CD4-positive, alpha-beta T cell treated with Interleukin-15 for 4 hours (primary cell): ENCODE results near the gene MLXIPL.
A peak's percentile ranks its signal among the peaks of the same experiment; 100 is the strongest.
"Not testable (repeated sequence)": the region's sequence is repeated elsewhere in the genome, so short reads cannot be mapped to it uniquely, and the experiment has no call there.

Experiments
- DNase-seq: peaks from one replicate; pipeline ENCODE4 v3.0.0-alpha.2; 2020; ENCODE audit warnings: low spot score

The MLXIPL gene

DNA sequence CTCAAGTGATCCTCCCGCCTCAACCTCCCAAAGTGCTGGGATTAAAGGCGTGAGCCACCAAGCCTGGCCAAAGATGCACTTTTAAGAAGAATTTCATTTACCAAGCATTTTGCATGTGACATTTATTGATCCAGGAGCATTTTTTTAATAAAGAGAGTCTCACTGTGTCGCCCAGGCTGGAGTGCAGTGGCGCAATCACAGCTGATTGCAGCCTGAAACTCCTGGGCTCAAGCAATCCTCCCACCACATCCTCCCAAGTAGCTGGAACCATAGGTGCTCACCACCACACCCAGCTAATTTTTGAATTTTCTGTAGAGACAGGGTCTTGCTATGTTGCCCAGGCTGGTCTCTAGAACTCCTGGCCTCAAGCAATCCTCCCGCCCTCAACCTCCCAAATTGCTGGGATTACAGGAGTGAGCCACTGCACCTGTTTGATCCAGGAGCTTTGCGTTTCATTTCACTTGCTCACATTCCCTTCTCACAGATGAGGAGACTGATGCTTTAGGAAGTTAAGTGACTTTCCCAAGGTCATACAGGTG, 41.6 kb downstream of the MLXIPL start:
- no peak for DNase-seq

DNA sequence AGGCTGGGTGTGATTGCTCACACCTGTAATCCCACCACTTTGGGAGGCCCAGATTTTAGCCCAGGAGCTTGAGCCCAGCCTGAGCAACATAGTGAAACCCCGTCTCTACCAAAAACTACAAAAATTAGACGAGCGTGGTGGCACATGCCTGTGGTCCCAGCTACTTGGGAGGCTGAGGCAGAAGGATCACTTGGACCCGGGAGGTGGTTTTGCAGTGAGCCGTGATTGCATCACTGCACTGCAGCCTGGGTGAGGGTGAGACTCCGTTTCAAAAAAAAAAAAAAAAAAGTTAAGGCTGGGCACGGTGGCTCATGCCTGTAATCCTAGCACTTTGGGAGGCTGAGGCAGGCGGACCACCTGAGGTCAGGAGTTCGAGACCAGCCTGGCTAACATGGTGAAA, 43.3 kb downstream of the MLXIPL start:
- DNase-seq = not testable (repeated sequence)

DNA sequence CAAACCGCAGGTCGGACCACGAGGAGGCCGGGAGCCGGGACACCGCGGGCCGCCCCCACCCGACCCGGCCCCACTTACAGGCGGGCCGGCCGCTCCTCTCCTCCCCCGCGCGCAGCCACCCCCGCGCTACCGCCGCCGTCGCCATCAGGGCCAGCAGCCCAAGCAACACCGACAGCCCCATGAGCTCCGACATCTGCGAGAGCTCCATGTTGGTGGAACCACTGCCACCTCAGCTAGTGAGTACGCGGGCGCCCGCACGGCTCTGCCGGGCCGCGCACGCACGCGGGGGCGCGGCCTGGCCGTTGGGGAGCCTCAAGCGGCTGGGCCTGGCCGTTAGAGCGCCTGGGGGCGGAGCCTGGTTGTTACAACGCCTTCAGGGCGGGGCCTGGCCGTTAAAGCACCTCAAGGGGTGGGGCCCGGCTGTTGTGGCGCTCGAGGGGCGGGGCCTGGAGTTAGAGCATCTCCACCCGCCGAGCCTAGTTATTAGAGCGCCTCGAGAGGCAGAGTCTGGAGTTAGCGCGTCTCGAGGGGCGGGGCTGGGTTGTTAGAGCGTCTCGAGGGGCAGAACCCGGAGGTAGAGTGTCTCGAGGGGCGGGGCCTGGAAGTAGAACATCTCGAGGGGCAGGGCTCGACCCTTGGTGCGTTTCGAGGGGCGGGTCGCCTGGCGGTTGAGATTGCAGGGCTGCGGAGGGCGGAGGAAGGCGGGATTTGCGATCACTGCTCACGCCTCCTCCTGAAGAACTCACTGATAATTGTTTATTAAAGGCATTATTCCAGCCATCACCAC, 45.8 kb downstream of the MLXIPL start, which contains the start of gene TBL2:
TSS of gene TBL2 (minus strand) at position 238 of the 787 bp plus-strand sequence. CDS start at position 208, 30 bp downstream.
- DNase-seq = peak; percentile 97

DNA sequence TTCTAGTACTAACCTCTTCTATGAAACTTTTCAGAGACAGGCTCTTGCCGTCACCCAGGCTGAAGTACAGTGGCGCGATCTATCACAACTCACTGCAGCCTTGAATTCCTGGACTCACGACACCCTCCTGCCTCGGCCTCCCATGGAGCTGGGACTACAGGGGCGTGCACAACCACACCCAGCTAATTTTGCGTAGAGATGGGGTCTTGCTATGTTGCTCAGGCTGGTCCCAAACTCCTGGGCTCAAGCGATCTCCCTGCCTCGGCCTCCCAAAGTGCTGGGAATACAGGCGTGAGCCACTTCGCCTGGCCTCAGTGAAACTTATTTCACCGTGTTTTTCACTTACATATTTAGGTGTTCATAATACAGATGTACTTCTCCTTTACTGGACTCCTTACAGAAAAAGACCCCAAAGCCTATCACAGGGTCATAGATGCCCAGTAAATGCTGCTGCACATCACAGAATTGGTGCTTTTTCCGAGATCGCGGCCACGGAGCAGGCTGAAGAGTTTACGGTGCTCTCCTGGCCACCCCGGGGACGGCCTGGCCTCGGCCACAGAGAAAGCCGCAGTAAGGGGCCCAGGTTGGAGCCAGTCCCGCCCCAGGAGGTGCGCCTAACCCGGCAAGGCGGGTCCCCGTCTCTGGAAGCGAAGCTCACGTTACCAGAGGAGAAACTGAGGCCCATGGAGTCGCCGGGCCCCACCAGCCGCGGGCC, 46.5 kb downstream of the MLXIPL start:
- DNase-seq = no peak

DNA sequence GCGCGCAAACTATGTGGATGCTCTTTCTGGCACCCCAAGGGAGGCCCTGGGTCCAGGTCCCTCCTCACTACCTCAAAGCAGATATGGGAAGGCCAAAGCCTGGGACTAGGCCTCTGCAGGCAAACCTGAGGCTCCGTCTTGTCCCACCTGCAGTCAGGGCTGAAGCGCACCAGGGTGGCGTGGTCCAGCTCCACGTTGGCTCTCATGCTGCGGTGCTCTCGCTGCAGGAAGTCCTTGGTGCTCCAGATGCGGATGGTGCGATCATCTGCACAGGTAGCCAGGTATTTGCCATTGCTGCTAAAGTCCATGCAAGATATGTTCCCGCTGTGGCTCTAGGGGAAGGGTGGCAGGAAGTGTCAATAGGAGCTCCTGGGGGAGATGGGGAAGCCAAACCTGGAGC, 50.5 kb downstream of the MLXIPL start:
- DNase-seq = no peak

DNA sequence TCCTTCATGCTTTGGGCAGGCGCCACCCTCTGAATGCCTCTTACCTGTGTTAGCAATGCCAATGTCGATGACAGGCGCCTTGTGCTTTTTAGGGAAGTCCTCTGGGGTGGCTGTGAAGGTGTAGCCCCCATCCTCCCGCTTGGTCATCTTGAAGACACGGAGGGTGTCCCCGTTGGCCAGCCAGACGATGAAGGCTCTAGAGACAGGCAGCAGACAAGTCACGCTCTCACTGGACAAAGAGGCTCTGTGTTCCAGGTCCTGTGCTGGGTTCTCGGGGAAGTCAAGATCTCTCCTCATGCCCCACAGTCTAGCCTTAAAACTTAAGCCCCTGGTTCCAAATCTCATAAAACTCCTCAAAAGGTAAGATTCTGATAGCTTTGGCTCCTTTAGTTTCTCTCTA, 51.0 kb downstream of the MLXIPL start:
- DNase-seq = no peak

DNA sequence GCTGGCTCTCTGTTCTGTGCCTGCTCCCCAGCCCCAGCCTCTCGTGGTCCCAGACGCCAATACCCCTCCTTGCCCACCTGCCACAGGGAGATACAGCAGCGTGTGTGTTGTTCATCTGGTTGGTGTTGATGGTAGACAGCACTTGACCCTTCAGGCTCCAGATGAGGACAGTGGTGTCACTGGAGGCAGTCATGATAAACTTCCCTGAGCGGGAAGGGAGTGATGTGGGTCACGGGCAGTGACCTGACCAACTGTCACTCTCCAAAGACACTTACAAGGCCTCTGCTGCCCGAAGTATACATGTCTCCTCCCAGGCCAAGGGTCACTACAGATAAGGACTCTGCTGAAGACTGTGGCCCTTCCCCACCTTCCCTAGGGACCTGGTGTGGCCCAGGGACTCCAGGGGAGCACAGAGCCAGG, 51.5 kb downstream of the MLXIPL start:
- DNase-seq = no peak

DNA sequence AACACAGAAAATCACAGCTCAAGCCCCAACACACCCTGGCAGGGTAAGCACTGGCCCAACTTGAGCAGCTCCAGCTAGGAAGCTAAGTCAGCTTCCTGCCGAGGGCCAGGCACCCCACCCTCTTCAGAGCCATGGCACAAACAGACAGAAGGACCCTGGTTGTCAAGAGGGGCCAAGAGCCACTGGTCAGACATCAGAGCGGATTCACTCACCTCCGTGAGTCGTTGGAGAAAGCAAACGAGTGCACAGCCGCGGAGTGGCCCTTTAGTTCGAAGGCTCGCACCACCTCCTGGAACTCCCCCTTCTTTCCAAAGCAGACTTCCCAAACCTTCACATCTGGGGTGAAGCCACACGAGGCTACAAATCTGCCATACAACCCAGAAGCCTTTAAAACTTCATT, 53.3 kb downstream of the MLXIPL start:
- DNase-seq = no peak

DNA sequence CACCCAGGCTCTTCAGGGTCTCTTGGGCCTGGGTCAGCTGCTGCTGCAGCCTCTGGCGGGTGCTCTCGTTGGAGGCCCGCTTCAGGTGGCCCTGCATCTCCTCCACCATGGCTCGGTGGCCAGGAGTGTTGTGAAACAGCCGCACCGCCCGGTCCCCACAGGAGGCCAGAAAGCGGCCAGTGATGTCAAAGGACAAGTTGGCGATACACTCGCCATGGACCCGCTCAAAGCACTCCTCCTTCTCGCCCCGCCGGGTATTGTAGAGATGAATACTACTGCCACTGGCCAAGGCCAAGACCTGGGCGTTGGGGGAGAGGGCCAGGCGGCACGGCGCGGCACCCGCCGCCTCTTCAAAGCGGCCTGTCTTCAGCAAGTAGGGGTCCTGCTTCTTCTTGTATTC, 53.8 kb downstream of the MLXIPL start:
- no peak for DNase-seq

DNA sequence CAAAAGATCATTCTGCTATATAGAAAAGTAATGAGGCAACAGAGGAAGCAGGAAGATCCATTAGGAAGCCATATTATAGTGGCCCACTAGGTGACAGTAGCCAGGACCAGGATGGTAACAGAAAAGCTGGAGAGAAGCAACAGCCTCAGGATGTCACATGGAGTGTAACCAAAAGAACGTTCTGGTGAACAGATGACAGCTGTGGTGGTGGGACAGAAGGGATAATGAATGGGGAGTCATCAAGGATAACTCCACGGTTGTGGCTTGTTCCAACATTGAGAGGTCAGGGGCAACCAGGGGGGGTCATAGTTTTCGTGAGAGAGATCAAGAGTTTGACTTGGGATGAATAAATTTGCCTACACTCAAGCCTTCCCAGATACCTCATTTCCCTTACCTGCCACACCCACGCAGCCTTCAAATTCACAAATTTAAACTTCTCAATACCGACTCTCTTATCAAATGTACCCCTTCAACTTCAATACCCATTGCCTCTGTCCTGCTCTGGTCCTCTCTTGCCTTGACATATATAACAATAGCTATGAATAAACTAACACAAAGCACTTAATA, 55.2 kb downstream of the MLXIPL start:
- no peak for DNase-seq

DNA sequence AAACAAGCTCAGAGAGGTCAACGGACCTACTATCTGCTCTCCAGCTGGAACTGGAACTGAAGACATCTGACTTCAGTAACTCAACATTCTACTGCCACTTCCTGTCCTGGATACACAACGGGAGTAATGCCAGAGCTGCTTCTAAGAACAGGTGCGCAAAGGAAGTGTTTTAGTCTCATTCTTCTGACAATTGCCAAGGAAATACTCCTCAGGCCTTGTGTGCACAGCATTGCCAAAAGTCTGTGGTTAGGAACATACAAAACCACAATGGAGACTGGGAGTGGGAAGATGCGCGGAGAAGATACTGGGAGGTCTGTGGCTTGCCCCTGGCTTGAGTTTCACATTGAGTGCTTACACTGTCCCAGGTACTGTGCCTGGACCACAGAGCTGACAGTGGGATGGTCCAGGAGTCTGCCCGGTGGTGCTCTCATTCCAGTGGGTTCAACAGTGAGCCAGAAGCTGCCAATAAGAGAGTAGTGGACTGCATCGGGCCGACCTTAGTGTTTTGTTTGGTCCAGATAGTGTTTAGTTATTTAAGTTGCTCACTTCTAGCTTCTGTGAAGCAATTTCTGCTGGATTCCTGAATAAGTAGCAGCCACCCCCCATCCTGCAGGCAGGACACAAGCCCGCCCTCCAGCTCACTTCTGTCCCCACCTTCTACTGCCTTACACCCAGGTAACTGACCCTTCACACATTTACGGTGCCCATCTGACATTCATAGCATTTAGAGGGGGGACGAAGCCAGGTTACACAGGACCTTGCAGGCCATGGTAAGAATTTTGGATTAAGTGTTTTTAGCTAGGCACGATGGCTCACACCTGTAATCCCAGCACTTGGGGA, 56.3 kb downstream of the MLXIPL start:
- DNase-seq = no peak

DNA sequence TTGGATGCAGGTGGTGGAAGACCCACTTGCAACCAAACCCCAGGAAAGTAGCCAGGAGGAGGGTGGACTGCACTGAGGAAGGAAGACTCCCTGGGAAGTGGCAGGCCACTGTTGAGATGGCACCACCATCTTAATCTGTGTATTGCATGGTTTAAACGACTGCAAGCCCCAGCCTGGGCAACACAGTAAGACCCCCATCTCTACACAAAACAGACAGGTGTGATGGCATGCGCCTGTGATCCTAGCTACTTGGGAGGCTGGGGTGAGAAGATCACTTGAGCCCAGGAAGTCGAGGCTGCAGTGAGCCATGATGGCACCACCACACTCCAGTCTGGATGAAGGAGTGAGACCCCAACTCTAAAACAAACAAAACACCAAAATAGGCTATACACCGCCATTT, 57.2 kb downstream of the MLXIPL start:
- no peak for DNase-seq

DNA sequence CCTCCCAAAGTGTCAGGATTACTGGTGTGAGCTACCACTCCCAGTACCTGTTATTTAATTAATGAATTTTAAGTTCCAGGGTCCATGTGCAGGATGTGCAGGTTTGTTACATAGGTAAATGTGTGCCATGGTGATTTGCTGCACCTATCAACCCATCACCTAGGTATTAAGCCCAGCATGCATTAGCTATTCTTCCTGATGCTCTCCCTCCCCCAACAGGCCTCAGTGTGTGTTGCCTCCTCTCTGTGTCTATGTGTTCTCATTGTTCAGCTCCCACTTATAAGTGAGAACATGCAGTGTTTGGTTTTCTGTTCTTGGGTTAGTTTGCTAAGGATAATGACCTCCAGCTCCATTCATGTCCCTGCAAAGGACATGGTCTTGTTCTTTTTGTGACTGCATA, 57.9 kb downstream of the MLXIPL start:
- DNase-seq = not testable (repeated sequence)

DNA sequence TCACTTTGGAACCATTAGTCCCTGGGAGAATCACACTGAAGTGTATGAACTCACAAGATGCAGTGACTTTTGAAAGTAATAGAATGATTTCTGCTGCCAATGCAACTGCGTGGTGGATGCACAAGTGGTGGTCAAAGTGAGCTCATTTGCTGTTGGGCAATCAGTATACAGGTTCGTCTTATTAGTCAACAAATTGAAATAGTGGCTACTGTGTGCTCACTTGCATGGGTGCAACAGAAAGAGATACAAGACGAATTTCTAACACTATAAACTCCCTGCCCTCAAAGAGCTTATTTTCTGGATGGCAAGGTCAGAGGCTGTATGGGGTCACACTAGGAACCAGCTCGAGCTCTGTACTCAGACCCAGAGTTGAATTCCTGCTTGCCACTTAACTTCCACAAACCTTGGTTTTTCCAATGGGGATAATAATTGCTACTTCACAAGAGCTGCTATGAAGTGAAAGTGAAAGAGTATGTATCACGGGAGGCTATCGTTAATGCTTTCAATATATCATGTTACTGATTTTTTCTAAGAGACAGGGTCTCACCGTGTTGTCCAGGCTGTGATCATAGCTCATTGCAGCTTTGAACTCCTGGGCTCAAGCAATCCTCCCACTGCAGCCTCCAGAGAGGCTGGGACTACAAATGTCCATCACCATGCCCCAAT, 58.5 kb downstream of the MLXIPL start:
- DNase-seq = no peak

DNA sequence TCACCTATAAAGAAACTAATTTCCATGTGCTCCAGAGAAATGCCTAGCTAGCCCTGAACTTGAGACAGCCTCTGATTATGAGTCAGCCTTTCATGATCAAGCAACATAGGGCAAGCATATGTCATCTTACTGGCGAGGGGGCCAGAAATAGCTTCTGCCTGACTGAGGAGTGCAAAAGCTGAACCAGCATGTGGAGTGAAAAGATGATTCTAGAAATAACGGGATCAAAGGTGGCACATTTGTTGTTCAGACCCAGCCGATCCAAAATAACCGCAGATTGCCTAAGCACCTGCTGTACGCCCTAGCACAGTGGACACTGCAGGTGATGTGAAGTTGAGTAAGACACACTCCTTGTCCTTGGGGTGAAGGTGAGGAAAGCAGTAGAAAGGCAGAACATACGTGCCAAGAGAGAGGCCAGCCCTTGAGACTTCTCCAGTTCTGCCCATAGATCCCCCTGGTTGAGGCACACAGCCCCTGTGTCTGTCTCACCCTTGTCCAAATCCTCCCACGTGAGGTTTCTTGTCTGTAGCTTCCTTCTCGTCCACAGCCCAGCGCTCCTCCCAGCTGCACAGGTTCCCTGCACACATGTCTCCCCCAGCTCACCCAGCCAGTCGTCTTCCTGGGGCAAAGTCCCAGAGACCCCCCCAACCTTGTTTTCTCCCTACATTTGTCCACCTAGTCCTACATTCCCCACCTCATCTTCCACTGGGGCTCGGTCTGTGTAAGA, 64.0 kb downstream of the MLXIPL start:
- no peak for DNase-seq

DNA sequence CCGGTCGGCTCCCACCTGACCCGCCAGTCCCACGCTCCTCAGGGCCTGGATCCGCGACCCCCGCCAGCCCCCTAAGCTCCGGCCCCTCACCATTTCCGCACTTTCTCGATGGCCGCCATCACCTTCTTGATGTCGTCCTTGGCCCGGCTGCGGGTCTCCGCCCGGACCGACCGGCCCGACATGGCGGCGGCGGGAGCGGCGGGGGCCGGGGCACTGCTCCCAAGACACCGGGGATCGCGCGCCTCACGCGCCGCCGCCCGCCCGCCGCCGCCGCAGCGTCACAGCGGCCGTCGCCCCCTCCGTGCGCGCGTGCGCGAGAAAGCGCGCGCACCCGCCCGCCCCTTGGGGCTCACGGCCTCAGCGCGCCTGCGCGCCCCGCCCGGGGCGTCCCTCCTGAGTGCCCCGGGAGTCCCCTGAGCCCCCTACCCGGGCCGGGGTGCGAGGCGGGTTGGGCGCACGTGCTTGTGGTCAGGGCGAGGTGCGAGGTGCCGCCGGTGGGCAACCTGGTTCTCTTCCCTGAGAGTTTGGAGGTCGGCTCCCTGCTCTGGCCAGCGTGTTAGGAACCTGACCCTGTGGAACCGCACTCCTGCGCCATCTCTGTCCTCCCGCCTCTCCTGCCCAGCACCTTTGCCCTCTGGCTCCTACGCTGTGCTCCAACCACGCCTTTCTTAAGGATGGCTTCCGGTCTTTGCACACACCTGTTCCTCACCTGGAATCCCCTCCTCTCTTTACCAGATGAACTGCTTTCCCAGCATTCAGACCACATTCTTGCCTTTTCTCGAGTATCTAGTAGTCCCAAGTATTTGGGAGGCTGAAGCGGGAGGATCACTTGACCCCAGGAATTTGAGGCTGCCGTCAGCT, 66.7 kb downstream of the MLXIPL start, which contains the start of gene BCL7B:
TSS of gene BCL7B (minus strand) at position 294 of the 861 bp plus-strand sequence. CDS start at position 182, 112 bp downstream.
- peak; percentile 81 for DNase-seq

DNA sequence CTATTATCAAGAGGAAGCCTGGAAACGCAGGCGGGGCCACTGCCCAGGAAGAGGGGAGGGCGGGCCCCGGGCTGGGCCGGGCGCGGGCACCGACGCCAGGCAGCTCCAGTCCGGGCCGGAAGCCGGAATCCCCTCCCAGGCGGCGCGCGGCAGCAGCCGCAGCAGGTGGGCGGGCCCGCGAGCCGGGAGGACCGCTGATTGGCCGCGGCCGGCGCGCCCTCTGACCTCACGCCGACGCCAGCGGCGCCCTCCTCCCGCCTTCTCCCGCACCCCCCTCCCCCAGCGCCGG, 67.3 kb downstream of the MLXIPL start:
- DNase-seq = peak; percentile 89

DNA sequence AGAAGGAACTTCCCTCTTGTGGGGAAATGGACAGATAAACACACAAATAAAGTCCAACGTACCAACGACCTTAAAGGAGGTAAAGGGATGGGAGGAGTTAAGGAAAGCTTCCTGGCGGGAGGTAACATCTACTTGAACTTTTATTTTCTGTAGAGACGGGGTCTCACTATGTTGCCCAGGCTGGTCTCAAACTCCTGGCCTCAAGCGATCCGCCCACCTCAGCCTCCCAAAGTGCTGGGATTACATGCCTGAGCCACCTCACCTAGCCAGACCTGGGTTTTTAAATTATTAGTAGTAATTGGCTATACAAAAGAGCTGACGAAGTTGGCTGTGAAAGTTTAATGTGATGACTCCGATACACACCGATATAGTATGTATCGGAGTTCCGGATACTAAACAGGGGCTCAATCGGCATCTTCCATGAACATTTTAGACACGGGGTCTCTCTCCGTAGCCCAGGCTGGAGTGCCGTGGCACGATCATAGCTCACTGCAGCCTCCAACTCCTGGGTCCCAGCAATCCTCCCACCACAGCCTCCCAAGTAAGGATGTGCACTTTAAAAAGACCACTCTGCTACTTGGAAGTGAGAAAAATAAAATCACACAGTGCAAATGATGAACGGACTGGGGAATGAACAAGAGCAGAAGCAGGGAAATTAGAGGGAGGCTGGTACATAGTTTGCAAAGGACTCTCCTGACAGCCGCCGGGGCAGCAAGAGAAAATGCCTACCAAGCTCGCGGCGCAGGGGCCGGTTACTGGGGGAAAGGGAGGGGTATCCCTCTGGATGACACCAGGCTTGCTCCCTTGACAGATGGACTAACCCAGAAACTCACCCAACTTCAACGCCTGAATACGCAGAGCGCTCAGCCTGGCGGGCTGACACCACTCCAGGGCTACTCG, 67.9 kb downstream of the MLXIPL start:
- no peak for DNase-seq
